K562 (cell line): Measurements from ENCODE around the gene NLRC3.

Source experiments
- PHB ChIP-seq: fragments of 250-450 bp; sonication (Bioruptor Pico); IDR thresholded peaks from 2 replicates; pipeline ENCODE4 v1.5.0; 2021
- ZNF644 ChIP-seq: fragments of 200-800 bp; sonication (Bioruptor generic); IDR thresholded peaks from 2 replicates; pipeline ENCODE4 v1.6.1; 2016; ENCODE audit warnings: low read depth, missing genetic modification characterization, missing compliant biosample characterization

DNA sequence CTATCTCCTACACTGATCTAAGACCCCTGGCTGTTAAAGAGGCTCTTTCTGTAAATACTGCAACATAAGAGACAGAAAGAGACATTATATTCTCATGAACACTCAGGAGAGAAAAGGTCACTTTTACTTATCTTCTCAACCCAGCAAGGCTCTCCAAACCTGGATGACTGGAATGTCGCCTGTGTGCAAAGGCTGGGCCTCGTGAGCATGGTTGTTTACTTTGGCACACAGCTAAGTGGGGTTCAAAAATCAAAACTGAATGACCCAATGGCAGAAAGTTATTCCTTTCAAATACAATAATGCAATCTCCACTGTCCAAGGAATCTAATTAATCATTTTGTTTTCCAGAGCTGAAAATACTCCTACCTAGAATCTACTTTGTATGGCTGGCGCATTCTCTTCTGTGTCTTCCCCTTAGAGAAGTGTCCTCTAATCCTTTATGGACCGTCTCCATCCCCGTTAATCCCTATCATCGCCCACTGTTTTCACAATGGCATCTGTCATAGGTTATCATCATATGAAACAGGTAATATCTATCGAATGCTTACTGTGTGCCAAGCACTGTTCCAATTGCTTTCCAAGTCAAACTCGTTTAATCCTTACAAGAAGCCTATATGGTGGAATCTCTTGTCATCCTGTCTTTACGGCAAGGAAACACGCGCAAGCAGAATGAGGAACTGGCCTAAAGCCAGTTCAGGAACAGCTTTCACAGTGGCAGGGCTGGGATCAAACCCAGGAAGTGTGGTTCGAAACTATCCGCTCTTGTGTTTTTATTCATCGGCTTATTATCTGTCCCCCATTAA lies 32.9 kb upstream of the NLRC3 start:
- TF ChIP-seq PHB (no peak), ZNF644 (tag) (no peak)
